Measurements from ENCODE around the gene CTAGE1. TPM values are rescaled to one million over a fixed set of nuclear protein-coding genes. Genes with fewer than 3 reads are reported as not detected.

Gene CTAGE1
- total and polyA plus RNA-seq, 10 of the 15 experiments (the other 5 are each of a cell fraction or from before 2014, with no cell fraction given): 0.01 TPM; not detected in 9

DNA sequence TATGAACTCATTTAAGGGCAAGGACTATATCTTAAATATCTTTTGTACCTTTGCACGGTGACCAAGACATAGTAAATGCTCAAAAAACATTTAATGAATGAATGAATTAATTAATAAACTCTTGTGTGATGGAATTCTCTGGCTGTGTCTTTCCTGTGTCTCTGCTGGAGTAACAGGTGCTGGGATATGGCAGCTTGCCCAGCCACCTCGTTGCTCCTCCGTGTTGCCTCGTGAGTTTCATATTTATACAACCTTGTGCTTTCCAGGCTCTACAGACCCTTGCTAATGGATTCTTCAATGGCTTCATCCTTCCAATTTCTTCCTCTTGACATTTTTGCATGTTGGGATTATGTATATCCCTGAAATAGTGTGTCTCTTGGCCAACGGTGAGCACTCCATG lies 30.4 kb downstream of the CTAGE1 start (continued):
- TF ChIP-seq, protein P1, sequence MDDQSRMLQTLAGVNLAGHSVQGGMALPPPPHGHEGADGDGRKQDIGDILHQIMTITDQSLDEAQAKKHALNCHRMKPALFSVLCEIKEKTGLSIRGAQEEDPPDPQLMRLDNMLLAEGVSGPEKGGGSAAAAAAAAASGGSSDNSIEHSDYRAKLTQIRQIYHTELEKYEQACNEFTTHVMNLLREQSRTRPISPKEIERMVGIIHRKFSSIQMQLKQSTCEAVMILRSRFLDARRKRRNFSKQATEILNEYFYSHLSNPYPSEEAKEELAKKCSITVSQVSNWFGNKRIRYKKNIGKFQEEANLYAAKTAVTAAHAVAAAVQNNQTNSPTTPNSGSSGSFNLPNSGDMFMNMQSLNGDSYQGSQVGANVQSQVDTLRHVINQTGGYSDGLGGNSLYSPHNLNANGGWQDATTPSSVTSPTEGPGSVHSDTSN (IDR thresholded peaks at IDR 0.05; ENCODE audit: insufficient replicate concordance, low read depth, low read length): no peak
- TF ChIP-seq MYB (IDR thresholded peaks at IDR 0.05; ENCODE audit: borderline replicate concordance, low read depth, low read length): no peak
- TF ChIP-seq, protein P2, sequence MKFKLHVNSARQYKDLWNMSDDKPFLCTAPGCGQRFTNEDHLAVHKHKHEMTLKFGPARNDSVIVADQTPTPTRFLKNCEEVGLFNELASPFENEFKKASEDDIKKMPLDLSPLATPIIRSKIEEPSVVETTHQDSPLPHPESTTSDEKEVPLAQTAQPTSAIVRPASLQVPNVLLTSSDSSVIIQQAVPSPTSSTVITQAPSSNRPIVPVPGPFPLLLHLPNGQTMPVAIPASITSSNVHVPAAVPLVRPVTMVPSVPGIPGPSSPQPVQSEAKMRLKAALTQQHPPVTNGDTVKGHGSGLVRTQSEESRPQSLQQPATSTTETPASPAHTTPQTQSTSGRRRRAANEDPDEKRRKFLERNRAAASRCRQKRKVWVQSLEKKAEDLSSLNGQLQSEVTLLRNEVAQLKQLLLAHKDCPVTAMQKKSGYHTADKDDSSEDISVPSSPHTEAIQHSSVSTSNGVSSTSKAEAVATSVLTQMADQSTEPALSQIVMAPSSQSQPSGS (IDR thresholded peaks at IDR 0.05; ENCODE audit: low read length): no peak

DNA sequence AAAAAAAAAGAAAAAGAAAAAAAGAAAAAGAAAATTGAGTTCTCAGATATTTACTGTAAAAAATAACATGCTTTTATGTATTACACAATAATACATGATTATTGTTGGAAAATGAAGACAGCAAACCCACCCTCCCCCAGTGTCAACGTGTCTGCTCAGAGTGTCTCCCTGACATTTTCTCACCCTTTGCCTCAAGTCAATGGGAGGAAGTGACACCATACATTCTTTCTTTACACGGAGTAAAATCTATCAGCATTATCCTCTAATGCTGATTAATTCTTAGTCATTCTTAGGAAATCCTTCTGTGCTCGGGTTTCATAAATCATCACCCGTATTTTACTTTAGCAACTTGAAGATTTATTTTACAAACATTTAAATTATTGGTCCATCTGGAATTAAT lies 32.0 kb downstream of the CTAGE1 start:
- H4K20me1 ChIP-seq (ENCODE audit: control insufficient read depth, insufficient read depth): no peaks in the 10 kb centered on the region
- SMC1A ChIA-PET (ENCODE audit: uncharacterized antibody, unreplicated experiment): no interaction called here
- no peaks in the 10 kb centered on the region; a peak in 1 of 4 replicates for H3K27me3 ChIP-seq (replicated peaks in 1 of 2; ENCODE audit: control insufficient read depth in 2 of 2, insufficient read depth in 2 of 2, low read length in 1 of 2)
- RAD21 ChIA-PET (ENCODE audit: unreplicated experiment): no interaction called here
- intact Hi-C loops (cut with micrococcal nuclease; ENCODE audit: unreplicated experiment): no loop called here
- H3K27ac ChIP-seq (ENCODE audit: control insufficient read depth, insufficient read depth): no peak overlapping the region
- CTCF ChIA-PET: interaction anchor here (0.7 kb wide), 1 partner anchor 13 kb away, joined by 3 read pairs; no protein-coding TSS in a partner anchor
- H3K4me2 ChIP-seq (ENCODE audit: control insufficient read depth, insufficient read depth): no peak overlapping the region
- in situ Hi-C loops (cut with MboI): no loop called here
- no peak overlapping the region for H2AFZ ChIP-seq (ENCODE audit: control insufficient read depth, low read depth, low read length)
- FAIRE-seq: no peak
- POLR2A ChIA-PET: no interaction called here
- no peaks in the 10 kb centered on the region for H3K9me3 ChIP-seq (replicated peaks; ENCODE audit: control insufficient read depth, insufficient read depth, low read length)
- no peaks in the 10 kb centered on the region for H3K36me3 ChIP-seq (ENCODE audit: control insufficient read depth in 2 of 2, insufficient read depth in 2 of 2, low read length in 1 of 2)
- no TSS peak for BruUV-seq (replicated peaks)
- H3K4me3 ChIP-seq: no peak overlapping the region
- no peaks in the 10 kb centered on the region for H3K79me2 ChIP-seq (ENCODE audit: control insufficient read depth, insufficient read depth, low read length)
- no peak for DNase-seq (ENCODE audit: low read depth, low spot score)
- H3K9ac ChIP-seq (ENCODE audit: control insufficient read depth, insufficient read depth, low read length): no peak overlapping the region
- no peak for ATAC-seq
- H3K4me1 ChIP-seq (ENCODE audit: control insufficient read depth, insufficient read depth, low read length): no peaks in the 10 kb centered on the region
- WGBS (ENCODE audit: insufficient coverage, insufficient replicate concordance, low lambda C conversion rate, missing lambda C conversion rate): 26% methylated on average over 4 of the region's 4 CpGs
- TF ChIP-seq FOXK2 (IDR thresholded peaks at IDR 0.05) (no peak), RAD51 (IDR thresholded peaks at IDR 0.05) (no peak), RB1 (IDR thresholded peaks at IDR 0.05; ENCODE audit: borderline replicate concordance) (no peak), SMC3 (IDR thresholded peaks at IDR 0.05; ENCODE audit: borderline replicate concordance, low read length) (no peak), CHD2 (IDR thresholded peaks at IDR 0.05; ENCODE audit: borderline replicate concordance, low read depth, low read length) (no peak), IKZF2 (IDR thresholded peaks at IDR 0.05) (no peak), HDAC6 (IDR thresholded peaks at IDR 0.05; ENCODE audit: unreplicated experiment) (no peak), RAD21 (IDR thresholded peaks at IDR 0.05; ENCODE audit: insufficient read depth, low read depth, low read length) (no peak), BACH1 (IDR thresholded peaks at IDR 0.05; ENCODE audit: borderline replicate concordance) (no peak), TBL1XR1 (IDR thresholded peaks at IDR 0.05; ENCODE audit: low read depth, low read length) (no peak), BHLHE40 (IDR thresholded peaks at IDR 0.05; ENCODE audit: borderline replicate concordance in 1 of 2, low read depth in 2 of 2, low read length in 1 of 2) (no peak)
- TF ChIP-seq, protein P3, sequence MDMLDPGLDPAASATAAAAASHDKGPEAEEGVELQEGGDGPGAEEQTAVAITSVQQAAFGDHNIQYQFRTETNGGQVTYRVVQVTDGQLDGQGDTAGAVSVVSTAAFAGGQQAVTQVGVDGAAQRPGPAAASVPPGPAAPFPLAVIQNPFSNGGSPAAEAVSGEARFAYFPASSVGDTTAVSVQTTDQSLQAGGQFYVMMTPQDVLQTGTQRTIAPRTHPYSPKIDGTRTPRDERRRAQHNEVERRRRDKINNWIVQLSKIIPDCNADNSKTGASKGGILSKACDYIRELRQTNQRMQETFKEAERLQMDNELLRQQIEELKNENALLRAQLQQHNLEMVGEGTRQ (IDR thresholded peaks at IDR 0.05; ENCODE audit: borderline replicate concordance, low read depth, low read length): no peak
- TF ChIP-seq, protein P4, sequence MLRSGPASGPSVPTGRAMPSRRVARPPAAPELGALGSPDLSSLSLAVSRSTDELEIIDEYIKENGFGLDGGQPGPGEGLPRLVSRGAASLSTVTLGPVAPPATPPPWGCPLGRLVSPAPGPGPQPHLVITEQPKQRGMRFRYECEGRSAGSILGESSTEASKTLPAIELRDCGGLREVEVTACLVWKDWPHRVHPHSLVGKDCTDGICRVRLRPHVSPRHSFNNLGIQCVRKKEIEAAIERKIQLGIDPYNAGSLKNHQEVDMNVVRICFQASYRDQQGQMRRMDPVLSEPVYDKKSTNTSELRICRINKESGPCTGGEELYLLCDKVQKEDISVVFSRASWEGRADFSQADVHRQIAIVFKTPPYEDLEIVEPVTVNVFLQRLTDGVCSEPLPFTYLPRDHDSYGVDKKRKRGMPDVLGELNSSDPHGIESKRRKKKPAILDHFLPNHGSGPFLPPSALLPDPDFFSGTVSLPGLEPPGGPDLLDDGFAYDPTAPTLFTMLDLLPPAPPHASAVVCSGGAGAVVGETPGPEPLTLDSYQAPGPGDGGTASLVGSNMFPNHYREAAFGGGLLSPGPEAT (IDR thresholded peaks at IDR 0.05; ENCODE audit: low read depth): no peak

All from GM12878 (cell line).